HG02763 (cell line): ENCODE data around the gene BLOC1S3.

ENCODE experiments used
- ATAC-seq: cut with Tn5 transposase; IDR thresholded peaks from one replicate; pipeline ENCODE4 v1.9.1; 2021; ENCODE audit warnings: mild to moderate bottlenecking, moderate library complexity; ENCODE audit not compliant: unreplicated experiment

The BLOC1S3 gene

GRCh38 chr19:45178262-45179071 is at the start of gene BLOC1S3:
Gene BLOC1S3, plus strand, starts transcription at chr19:45178784. Its CDS starts 513 bp downstream, at chr19:45179297.
- ATAC-seq = peak; percentile 84

- no peak for ATAC-seq
These were observed 49.8 kb upstream of the BLOC1S3 start for GRCh38 chr19:45128806-45129205.

GRCh38 chr19:45130236-45130635 is 48.3 kb upstream of the BLOC1S3 start:
- ATAC-seq = no peak

GRCh38 chr19:45130888-45131615 is 47.5 kb upstream of the BLOC1S3 start:
- no peak for ATAC-seq

- no peak for ATAC-seq
These were observed 44.9 kb upstream of the BLOC1S3 start for GRCh38 chr19:45133661-45134060.

GRCh38 chr19:45135176-45135885 is 43.3 kb upstream of the BLOC1S3 start:
- ATAC-seq = no peak

- ATAC-seq = no peak
These were observed 41.9 kb upstream of the BLOC1S3 start for GRCh38 chr19:45136507-45137178.

- peak; percentile 69 for ATAC-seq
These were observed 41.3 kb upstream of the BLOC1S3 start for GRCh38 chr19:45137179-45137761.

- ATAC-seq = no peak
These were observed 40.3 kb upstream of the BLOC1S3 start for GRCh38 chr19:45138303-45138751.

GRCh38 chr19:45139286-45140143 is 39.1 kb upstream of the BLOC1S3 start:
- no peak for ATAC-seq

- ATAC-seq = no peak
These were observed 38.5 kb upstream of the BLOC1S3 start for GRCh38 chr19:45140144-45140503.

- no peak for ATAC-seq
These were observed 38.1 kb upstream of the BLOC1S3 start for GRCh38 chr19:45140533-45140932.

- ATAC-seq = no peak
These were observed 37.2 kb upstream of the BLOC1S3 start for GRCh38 chr19:45141203-45141900.

GRCh38 chr19:45142016-45142725 is 36.4 kb upstream of the BLOC1S3 start:
- no peak for ATAC-seq

- ATAC-seq = no peak
These were observed 35.9 kb upstream of the BLOC1S3 start for GRCh38 chr19:45142726-45143110.

- no peak for ATAC-seq
These were observed 33.9 kb upstream of the BLOC1S3 start for GRCh38 chr19:45144431-45145269.
